Fibroblast of skin of right quadriceps (primary cell): ENCODE measurements around the gene TTC12.
"Not testable (repeated sequence)": the region's sequence is repeated elsewhere in the genome, so short reads cannot be mapped to it uniquely, and the experiment has no call there.

Experiments used
- DNase-seq: peaks from one replicate; pipeline ENCODE4 v3.0.0-alpha.2; 2013

The TTC12 gene

GRCh38 chr11:113286509-113287497, 27.6 kb upstream of the TTC12 start:
- DNase-seq = peak; percentile 70

- DNase-seq = no peak
Measured at GRCh38 chr11:113287801-113288200, 26.6 kb upstream of the TTC12 start.

DNA sequence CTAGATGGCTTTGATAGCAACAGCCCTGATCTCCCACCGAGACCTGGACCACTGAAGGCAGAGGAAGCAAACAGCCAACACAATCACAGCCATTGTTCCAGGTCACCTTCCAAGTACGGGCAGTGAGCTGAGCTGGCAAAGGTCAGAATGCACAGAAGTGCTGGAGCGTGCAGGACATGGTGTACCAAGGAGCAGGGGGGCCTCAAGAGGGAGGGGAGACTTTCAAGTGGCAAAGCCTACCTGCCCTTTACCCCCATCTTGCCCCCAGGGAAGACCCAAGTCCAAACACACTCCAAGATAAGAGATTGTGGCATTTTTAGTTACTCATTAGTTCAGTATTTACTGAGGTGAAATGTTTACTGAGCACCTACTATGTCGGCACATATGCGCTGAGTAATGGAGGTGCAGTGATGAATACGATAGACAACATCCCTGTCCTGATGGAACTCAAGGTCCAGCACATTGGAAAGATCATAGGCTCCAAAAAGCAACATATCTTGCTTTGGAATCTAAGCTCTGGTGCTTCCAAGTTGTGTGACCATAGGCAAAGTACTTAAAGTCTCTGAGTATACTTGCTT, 26.0 kb upstream of the TTC12 start:
- no peak for DNase-seq

DNA sequence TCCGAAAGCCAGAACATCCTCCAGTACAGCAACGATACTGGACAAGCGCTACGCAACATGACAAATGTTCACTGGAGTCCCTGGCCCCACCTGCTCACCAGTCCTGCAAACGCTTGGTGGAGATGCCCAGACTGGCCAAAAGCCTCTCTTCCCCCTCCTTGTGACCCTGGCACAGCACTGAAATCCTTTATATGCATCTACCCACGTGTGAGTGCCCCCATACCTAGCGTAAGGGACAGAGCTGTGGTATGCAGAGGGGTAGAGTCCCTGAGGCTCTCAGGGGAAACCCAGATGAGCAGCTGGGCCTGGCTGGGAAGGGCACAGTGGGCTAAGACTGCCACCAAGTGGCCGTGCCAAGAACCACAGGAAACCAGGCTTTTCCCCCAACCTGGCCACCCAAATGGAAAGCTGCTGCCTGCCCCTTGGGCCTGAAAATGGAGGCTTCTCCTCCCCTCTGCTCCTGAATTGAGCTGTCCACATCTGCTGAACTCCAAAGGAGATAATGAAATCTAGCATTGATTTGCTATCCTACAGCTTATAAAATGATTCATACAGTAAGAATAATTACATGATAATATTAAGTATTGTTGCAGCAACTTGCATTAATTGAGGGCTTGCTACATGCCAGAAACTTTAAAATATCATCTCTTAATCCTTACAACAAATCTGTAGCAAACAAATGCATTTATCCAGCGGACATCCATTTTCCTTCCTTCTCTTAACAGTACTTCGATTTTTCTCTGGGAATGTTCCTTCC, 24.8 kb upstream of the TTC12 start:
- DNase-seq = peak; percentile 50

- no peak for DNase-seq
Measured at GRCh38 chr11:113293936-113294335, 20.4 kb upstream of the TTC12 start.

GRCh38 chr11:113295993-113296392, 18.4 kb upstream of the TTC12 start:
- DNase-seq = no peak

DNA sequence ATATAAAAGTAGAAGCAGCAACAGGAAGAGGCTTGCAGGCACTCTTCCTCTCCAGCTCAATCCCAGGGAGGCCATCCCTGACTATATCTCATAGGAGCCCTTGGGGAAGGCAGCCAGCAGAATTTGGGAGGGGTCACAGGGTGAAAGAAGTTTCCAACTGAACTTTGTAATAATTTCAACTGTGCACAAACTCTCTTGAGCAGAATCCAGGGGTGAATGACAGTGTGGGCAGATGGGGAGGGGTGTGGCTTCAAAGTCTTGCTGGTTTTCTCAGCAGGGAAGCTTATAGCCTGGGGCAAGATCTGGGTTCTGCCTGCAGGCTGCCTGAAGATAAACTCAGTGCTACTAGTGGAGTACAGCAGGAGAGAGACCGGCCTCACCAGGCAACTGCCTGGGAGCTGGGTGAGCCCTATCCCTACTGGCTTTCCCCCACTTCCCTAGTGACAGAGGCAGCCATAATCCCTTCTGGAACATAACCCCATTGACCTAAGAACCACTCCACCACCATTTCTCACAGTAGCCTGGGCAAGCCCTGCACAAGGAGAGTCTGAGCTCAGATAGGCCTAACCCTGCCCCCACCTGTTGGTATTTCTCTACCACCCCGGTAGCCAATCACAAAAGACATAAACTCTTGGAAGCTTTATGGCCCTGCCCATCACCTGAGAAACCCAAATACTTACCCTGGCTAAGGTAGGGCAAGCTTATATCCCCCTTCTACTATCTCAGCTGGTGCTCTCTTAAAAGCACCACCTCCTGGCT, 17.8 kb upstream of the TTC12 start:
- no peak for DNase-seq

- DNase-seq = not testable (repeated sequence)
Measured at GRCh38 chr11:113298496-113298895, 15.9 kb upstream of the TTC12 start.

GRCh38 chr11:113304916-113305315, 9.5 kb upstream of the TTC12 start:
- DNase-seq = no peak

DNA sequence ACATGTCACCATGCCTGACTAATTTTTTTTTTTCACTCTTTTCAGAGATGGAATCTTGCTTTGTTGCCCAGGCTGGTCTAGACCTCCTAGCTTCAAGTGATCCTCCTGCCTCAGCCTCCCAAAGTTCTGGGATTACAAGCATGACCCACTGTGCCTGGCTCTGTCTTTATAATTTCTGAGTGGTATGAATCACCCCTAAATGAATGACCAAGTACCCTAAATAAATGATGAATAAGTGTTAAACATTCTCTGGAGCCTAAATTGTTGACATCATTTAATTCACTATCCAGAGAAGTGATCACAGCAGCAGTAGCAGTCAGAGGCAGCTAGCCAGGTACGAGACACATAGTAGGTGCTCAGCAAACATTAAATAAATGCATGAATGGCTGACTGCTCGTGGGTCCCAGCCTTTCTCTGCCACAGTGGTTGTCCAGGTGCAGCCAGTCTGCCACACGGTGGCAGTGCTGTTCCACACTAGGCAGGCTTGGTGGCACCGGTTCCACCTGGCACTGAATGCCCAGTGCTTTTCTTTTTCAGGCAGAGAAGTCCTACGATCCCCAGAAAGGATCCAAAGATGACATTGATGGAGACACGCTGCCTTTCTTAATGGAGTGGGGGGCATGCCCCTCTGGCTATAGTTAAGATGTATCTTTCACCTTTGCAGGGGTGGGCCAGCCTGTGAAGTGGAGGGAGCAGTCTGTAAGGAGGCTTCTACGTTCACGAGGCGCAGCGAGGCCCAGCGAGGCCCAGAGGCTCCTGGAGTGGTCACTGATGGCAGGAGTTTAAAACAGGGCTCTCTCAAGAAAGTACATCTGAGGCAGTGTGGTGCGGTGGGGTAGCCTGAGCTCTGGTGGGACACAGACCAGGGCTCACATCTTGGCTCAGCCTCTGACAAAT, 8.7 kb upstream of the TTC12 start:
- DNase-seq = peak; percentile 45

- no peak for DNase-seq
Measured at GRCh38 chr11:113308601-113309000, 5.8 kb upstream of the TTC12 start.

DNA sequence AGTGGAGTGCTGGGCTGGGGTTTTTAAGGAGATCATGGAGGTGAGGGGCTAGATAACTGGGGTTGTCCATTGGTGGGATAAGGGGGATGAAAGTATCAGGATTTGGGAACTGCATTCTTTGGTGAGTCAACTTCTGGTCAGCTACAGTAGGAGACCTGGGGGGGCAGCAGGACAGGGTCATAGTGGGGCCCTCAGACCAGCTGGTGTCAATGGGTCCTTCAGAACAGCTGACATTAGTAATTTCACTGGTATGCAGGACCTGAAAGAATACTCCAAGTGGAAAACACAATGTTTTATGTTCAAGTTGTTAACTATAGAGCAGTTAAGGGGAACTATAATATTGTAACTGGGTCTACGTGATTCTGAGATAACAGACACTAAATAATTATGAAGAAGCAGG, 2.8 kb upstream of the TTC12 start:
- no peak for DNase-seq

DNA sequence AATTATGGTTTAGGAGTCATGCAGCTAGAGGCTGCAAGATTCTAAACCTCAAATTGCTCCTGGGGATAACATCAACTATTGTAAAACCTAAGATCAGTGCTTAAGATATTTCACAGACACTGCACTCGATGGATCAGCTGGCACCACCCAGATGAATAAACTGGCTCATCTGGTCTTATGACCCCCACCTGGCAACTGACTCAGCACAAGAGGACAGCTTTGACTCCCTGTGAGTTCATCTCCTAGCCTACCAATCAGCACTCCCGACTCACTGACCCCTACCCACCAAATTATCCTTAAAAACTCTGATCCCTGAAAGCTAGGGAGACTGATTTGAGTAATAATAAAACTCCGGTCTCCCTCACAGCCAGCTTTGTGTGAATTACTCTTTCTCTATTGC, 782 bp upstream of the TTC12 start:
- no peak for DNase-seq

GRCh38 chr11:113314065-113314388, 356 bp upstream of the TTC12 start:
- no peak for DNase-seq

DNA sequence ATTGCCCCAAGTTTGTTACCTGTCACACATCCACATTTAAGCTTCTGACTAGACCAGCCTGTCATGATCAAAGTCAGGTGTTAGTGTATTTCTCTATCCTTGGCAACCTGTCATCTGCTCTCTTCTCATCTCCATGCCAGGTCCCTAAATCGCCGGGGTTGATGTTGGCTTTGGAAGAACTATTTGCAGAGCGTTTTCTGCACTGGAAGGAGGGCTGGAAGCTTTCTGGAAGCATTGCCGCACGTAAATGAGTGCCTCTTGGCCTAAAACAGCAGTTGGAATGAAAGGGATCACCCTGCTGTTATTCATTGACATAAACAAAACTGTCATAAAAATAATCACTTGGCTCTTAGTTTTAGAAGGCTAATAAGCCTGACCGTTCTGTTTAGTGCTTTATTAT, 1.4 kb downstream of the TTC12 start:
- DNase-seq = no peak

GRCh38 chr11:113316256-113316655, 1.9 kb downstream of the TTC12 start:
- DNase-seq = no peak

GRCh38 chr11:113317339-113317738, 3.0 kb downstream of the TTC12 start:
- no peak for DNase-seq

- DNase-seq = no peak
Measured at GRCh38 chr11:113319085-113319484, 4.7 kb downstream of the TTC12 start.

- no peak for DNase-seq
Measured at GRCh38 chr11:113322158-113322557, 7.8 kb downstream of the TTC12 start.

- DNase-seq = no peak
Measured at GRCh38 chr11:113324250-113324649, 9.9 kb downstream of the TTC12 start.

DNA sequence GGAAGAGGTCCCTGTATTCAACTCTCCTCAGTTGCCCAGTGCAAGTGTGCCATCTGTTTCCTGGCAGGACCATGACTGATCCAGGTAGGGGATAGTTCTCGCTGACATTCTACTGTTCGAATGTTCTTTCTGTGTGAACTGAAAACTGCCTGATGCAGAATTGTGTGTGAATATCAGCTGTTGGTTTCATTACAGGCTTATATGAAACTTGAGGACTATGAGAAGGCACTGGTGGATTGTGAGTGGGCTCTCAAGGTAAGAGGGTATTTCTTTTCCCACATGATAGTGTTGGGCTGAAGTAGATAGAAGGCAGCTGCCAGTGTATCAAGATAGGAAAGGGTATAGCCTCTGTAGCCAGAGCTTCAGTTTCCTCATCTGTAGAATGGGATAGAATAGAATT, 15.3 kb downstream of the TTC12 start:
- no peak for DNase-seq

DNA sequence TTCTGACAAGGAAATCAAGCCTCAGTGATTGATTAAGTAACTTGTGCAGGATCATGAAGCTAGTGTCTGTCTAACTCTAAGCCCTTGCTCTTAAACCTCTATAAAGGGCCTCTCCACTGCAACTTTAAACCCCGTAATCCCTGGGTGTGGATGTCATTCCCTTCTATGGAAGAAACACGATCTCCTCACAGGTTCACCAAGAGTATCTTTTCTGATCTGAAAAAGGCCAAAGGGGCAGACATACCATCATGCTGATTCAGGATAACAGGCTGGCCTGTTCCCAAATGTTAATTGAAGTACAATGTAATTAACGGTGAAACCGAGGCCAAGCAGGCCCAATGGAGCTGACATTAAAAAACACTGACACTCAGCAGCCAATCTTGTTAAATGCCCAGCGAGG, 17.1 kb downstream of the TTC12 start:
- no peak for DNase-seq
